Vagina (tissue), 2 donors: ENCODE measurements around the gene CALU.

Experiments used
- CTCF ChIP-seq, 3 experiments: fragments of 450-650 bp in 2 of 3; fragments of 200-600 bp in 1 of 3; sonication (generic) in 1 of 3; IDR thresholded peaks; one replicate each; pipeline ENCODE4 v1.5.1; 2017 to 2019; ENCODE audit warnings: antibody characterized with exemption in 3 of 3, mild to moderate bottlenecking in 2 of 3, moderate library complexity in 2 of 3
- POLR2AphosphoS5 ChIP-seq, 2 donors: sonication (generic); formaldehyde crosslinking; IDR thresholded peaks; one replicate each; pipeline ENCODE4 v1.9.0; 2017; ENCODE audit warnings: antibody characterized with exemption in 2 of 2, mild to moderate bottlenecking in 2 of 2, low read depth in 1 of 2; ENCODE audit not compliant: insufficient read depth in 1 of 2

- no peak for TF ChIP-seq CTCF (IDR thresholded peaks at IDR 0.05)
- no peak for TF ChIP-seq POLR2AphosphoS5 (IDR thresholded peaks at IDR 0.05; ENCODE audit: insufficient read depth in 1 of 2, low read depth in 1 of 2)
Measured at GRCh38 chr7:128793181-128793547, 54.0 kb downstream of the CALU start.
